ENCODE data around the gene CATSPERD.

GRCh38 chr19:5674714-5675113, 45.7 kb upstream of the CATSPERD start:
- TF ChIP-seq, protein P1, sequence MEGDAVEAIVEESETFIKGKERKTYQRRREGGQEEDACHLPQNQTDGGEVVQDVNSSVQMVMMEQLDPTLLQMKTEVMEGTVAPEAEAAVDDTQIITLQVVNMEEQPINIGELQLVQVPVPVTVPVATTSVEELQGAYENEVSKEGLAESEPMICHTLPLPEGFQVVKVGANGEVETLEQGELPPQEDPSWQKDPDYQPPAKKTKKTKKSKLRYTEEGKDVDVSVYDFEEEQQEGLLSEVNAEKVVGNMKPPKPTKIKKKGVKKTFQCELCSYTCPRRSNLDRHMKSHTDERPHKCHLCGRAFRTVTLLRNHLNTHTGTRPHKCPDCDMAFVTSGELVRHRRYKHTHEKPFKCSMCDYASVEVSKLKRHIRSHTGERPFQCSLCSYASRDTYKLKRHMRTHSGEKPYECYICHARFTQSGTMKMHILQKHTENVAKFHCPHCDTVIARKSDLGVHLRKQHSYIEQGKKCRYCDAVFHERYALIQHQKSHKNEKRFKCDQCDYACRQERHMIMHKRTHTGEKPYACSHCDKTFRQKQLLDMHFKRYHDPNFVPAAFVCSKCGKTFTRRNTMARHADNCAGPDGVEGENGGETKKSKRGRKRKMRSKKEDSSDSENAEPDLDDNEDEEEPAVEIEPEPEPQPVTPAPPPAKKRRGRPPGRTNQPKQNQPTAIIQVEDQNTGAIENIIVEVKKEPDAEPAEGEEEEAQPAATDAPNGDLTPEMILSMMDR (IDR thresholded peaks at IDR 0.05): no peak
- TF ChIP-seq ZFP36 (IDR thresholded peaks at IDR 0.05; ENCODE audit: borderline replicate concordance, partially characterized antibody) (no peak), EP300 (IDR thresholded peaks at IDR 0.05) (no peak), ZSCAN20 (CRISPR knock-in tag; IDR thresholded peaks at IDR 0.05) (no peak), REST (IDR thresholded peaks at IDR 0.05) (no peak), CHD4 (IDR thresholded peaks at IDR 0.05; ENCODE audit: borderline replicate concordance) (no peak), JUNB (IDR thresholded peaks at IDR 0.05) (no peak), CEBPB (IDR thresholded peaks at IDR 0.05) (no peak), PHF8 (IDR thresholded peaks at IDR 0.05; ENCODE audit: borderline replicate concordance, low read depth) (no peak), POLR2A (IDR thresholded peaks at IDR 0.05; ENCODE audit: low read length) (peak; percentile 13; the same call in 1 of the 2 replicates), CHD2 (IDR thresholded peaks at IDR 0.05; ENCODE audit: low read length, partially characterized antibody) (no peak), NFE2L2 (conservative IDR thresholded peaks at IDR 0.05; ENCODE audit: low read length) (no peak)
- TF ChIP-seq, protein P2, sequence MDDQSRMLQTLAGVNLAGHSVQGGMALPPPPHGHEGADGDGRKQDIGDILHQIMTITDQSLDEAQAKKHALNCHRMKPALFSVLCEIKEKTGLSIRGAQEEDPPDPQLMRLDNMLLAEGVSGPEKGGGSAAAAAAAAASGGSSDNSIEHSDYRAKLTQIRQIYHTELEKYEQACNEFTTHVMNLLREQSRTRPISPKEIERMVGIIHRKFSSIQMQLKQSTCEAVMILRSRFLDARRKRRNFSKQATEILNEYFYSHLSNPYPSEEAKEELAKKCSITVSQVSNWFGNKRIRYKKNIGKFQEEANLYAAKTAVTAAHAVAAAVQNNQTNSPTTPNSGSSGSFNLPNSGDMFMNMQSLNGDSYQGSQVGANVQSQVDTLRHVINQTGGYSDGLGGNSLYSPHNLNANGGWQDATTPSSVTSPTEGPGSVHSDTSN (IDR thresholded peaks at IDR 0.05): no peak

All from A549 (cell line).